ENCODE results near the gene SLC16A8. TPM values are rescaled to one million over a fixed set of nuclear protein-coding genes. Genes with fewer than 3 reads are reported as not detected.
"Not testable (repeated sequence)": the region's sequence is repeated elsewhere in the genome, so short reads cannot be mapped to it uniquely, and the experiment has no call there.

SLC16A8 gene
- total RNA-seq, 2 experiments from 2014 or later: not detected

GRCh38 chr22:38120359-38121110 lies 36.6 kb upstream of the SLC16A8 start:
- Mint-ChIP-seq H3K27ac (no peak overlapping the region), H3K4me3 (no peak overlapping the region), H3K27me3 (no peaks in the 10 kb centered on the region), H3K36me3 (ENCODE audit: low read depth) (no peaks in the 10 kb centered on the region), H3K9me3 (no peaks in the 10 kb centered on the region), H3K4me1 (peaks cover 8% of the 10 kb centered on the region)
- POLR2A ChIA-PET: no interaction called here
- CTCF ChIA-PET: no interaction called here
- DNase-seq: no peak

GRCh38 chr22:38118747-38119146 lies 34.8 kb upstream of the SLC16A8 start:
- DNase-seq; H3K4me3 Mint-ChIP-seq; H3K27me3 Mint-ChIP-seq; H3K9me3 Mint-ChIP-seq; H3K36me3 Mint-ChIP-seq (ENCODE audit: low read depth); POLR2A ChIA-PET; H3K27ac Mint-ChIP-seq: not testable (repeated sequence)
- H3K4me1 Mint-ChIP-seq: peaks cover 12% of the 10 kb centered on the region
- CTCF ChIA-PET: interaction anchor here (1.9 kb wide), 1 partner anchor 66 kb away, joined by 5 read pairs; no protein-coding TSS in a partner anchor

- H3K4me3 Mint-ChIP-seq: no peak overlapping the region
- ChIA-PET POLR2A (no interaction called here), CTCF (interaction anchor here (1.1 to 1.9 kb wide), 2 partner anchors 66 to 112 kb away, joined by 3 to 5 read pairs; no protein-coding TSS in a partner anchor)
- H3K27me3 Mint-ChIP-seq: no peaks in the 10 kb centered on the region
- no peaks in the 10 kb centered on the region for H3K9me3 Mint-ChIP-seq
- peaks cover 12% of the 10 kb centered on the region for H3K4me1 Mint-ChIP-seq
- DNase-seq: no peak
- no peak overlapping the region for H3K27ac Mint-ChIP-seq
- H3K36me3 Mint-ChIP-seq (ENCODE audit: low read depth): peaks cover 2% of the 10 kb centered on the region
These were observed 34.2 kb upstream of the SLC16A8 start for GRCh38 chr22:38118182-38118581.

GRCh38 chr22:38117556-38117955 lies 33.6 kb upstream of the SLC16A8 start:
- H3K9me3 Mint-ChIP-seq; DNase-seq; H3K36me3 Mint-ChIP-seq (ENCODE audit: low read depth); POLR2A ChIA-PET; H3K4me3 Mint-ChIP-seq; H3K4me1 Mint-ChIP-seq; H3K27me3 Mint-ChIP-seq; H3K27ac Mint-ChIP-seq: not testable (repeated sequence)
- CTCF ChIA-PET: interaction anchor here (1.1 to 1.9 kb wide), 2 partner anchors 65 to 113 kb away, joined by 3 to 5 read pairs; no protein-coding TSS in a partner anchor

- Mint-ChIP-seq H3K4me3 (no peak overlapping the region), H3K36me3 (ENCODE audit: low read depth) (peaks cover 5% of the 10 kb centered on the region), H3K27me3 (no peaks in the 10 kb centered on the region), H3K27ac (no peak overlapping the region), H3K9me3 (no peaks in the 10 kb centered on the region), H3K4me1 (peaks cover 8% of the 10 kb centered on the region)
- DNase-seq: no peak
- ChIA-PET POLR2A (interaction anchor here (1.0 kb wide), 1 partner anchor 63 kb away, joined by 3 read pairs; no protein-coding TSS in a partner anchor), CTCF (interaction anchor here (0.9 to 2.4 kb wide), 7 partner anchors 8 to 237 kb away, joined by 3 to 11 read pairs (median 8); partner anchors contain the start of gene PLA2G6)
These were observed 31.6 kb upstream of the SLC16A8 start for GRCh38 chr22:38115423-38116205.

GRCh38 chr22:38114484-38115398 lies 30.8 kb upstream of the SLC16A8 start:
- no peaks in the 10 kb centered on the region for H3K27me3 Mint-ChIP-seq
- H3K4me1 Mint-ChIP-seq: peaks cover 8% of the 10 kb centered on the region
- H3K36me3 Mint-ChIP-seq (ENCODE audit: low read depth): peaks cover 5% of the 10 kb centered on the region
- ChIA-PET CTCF (interaction anchor here (0.6 to 2.4 kb wide), 14 partner anchors 9 to 238 kb away, joined by 3 to 11 read pairs (median 4); partner anchors contain the start of gene PLA2G6), POLR2A (interaction anchor here (0.9 to 1.6 kb wide), 4 partner anchors 27 to 116 kb away, joined by 3 to 4 read pairs (median 4); no protein-coding TSS in a partner anchor)
- peak; percentile 85 for DNase-seq
- no peak overlapping the region for H3K27ac Mint-ChIP-seq
- H3K4me3 Mint-ChIP-seq: no peak overlapping the region
- no peaks in the 10 kb centered on the region for H3K9me3 Mint-ChIP-seq

GRCh38 chr22:38112381-38112780 lies 28.4 kb upstream of the SLC16A8 start:
- Mint-ChIP-seq H3K36me3 (ENCODE audit: low read depth) (peaks cover 5% of the 10 kb centered on the region), H3K27ac (no peak overlapping the region), H3K27me3 (no peaks in the 10 kb centered on the region), H3K4me3 (no peak overlapping the region), H3K9me3 (no peaks in the 10 kb centered on the region), H3K4me1 (peaks cover 8% of the 10 kb centered on the region)
- DNase-seq: no peak
- CTCF ChIA-PET: interaction anchor here (1.6 kb wide), 1 partner anchor 60 kb away, joined by 5 read pairs; no protein-coding TSS in a partner anchor
- POLR2A ChIA-PET: no interaction called here

- Mint-ChIP-seq H3K4me1 (peaks cover 8% of the 10 kb centered on the region), H3K9me3 (no peaks in the 10 kb centered on the region), H3K4me3 (no peak overlapping the region), H3K27me3 (no peaks in the 10 kb centered on the region), H3K27ac (no peak overlapping the region), H3K36me3 (ENCODE audit: low read depth) (peaks cover 5% of the 10 kb centered on the region)
- POLR2A ChIA-PET: no interaction called here
- DNase-seq: no peak
- CTCF ChIA-PET: interaction anchor here (1.6 kb wide), 1 partner anchor 60 kb away, joined by 5 read pairs; no protein-coding TSS in a partner anchor
These were observed 28.0 kb upstream of the SLC16A8 start for GRCh38 chr22:38111925-38112355.

- H3K27ac Mint-ChIP-seq: no peak overlapping the region
- ChIA-PET CTCF (interaction anchor here (1.6 kb wide), 1 partner anchor 59 kb away, joined by 5 read pairs; no protein-coding TSS in a partner anchor), POLR2A (no interaction called here)
- no peak for DNase-seq
- H3K9me3 Mint-ChIP-seq: no peaks in the 10 kb centered on the region
- H3K4me1 Mint-ChIP-seq: peaks cover 8% of the 10 kb centered on the region
- H3K36me3 Mint-ChIP-seq (ENCODE audit: low read depth): peaks cover 5% of the 10 kb centered on the region
- no peak overlapping the region for H3K4me3 Mint-ChIP-seq
- no peaks in the 10 kb centered on the region for H3K27me3 Mint-ChIP-seq
These were observed 27.2 kb upstream of the SLC16A8 start for GRCh38 chr22:38110863-38111852.

GRCh38 chr22:38110008-38110862 lies 26.3 kb upstream of the SLC16A8 start, which contains the start of gene BAIAP2L2:
Gene BAIAP2L2, minus strand, starts transcription at chr22:38110684. Its CDS starts 159 bp downstream, at chr22:38110525.
- H3K4me1 Mint-ChIP-seq: peaks cover 11% of the 10 kb centered on the region

More at GRCh38 chr22:38110008-38110862, 26.3 kb upstream of the SLC16A8 start, which contains the start of gene BAIAP2L2:
- H3K4me3 Mint-ChIP-seq: no peak within 1 kb of the TSS
- no peaks in the 10 kb centered on the region for H3K9me3 Mint-ChIP-seq
- H3K36me3 Mint-ChIP-seq (ENCODE audit: low read depth): peaks cover 5% of the 10 kb centered on the region
- peak within 1 kb of the TSS; percentile 58 for H3K27ac Mint-ChIP-seq
- ChIA-PET POLR2A (no interaction called here), CTCF (no interaction called here)
- no peaks in the 10 kb centered on the region for H3K27me3 Mint-ChIP-seq
- no peak for DNase-seq

All from activated CD4-positive, alpha-beta memory T cell treated with anti-CD3 and anti-CD28 coated beads, Interleukin-2, amount 10 ng/mL, durations not matched to agents 7 days and 5 days (primary cell).